Measurements from ENCODE around the gene MAST3.

Gene MAST3

DNA sequence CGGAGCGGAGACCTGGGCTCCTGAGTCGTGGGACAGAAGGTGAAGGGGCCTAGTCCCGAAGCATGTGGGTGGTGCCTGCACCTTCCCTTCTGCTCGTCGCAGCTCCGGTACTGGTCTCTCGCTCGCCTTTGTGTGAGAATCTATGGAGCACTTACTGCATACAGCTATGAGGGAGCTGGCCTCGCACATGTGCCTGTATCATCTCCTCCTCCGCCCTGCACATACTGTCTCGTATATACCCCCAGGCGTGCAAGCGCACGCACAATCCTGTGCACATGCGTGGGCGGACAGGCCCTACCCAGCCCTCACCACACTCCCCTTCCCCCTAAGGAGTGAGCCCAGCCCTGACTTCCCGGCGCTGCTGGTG is 64.0 kb downstream of the MAST3 start:
- no peak for DNase-seq

DNA sequence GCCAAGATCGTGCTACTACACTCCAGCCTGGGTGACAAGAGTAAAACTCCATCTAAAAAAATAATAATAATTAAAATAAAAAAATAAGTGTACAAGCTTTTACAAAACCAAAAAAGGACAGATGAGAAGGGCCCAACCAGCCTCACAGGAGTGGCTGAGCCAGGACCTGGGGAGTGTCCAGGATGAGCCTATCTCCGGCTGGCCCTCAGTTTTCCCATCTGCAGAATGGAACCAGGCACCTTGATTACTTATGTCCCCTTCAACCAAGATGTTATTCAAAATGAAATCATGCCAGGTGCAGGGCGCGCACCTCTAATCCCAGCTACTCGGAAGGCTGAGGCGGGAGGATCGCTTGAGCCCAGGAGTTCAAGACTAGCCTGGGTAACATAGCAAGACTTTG is 66.5 kb downstream of the MAST3 start:
- no peak for DNase-seq

DNA sequence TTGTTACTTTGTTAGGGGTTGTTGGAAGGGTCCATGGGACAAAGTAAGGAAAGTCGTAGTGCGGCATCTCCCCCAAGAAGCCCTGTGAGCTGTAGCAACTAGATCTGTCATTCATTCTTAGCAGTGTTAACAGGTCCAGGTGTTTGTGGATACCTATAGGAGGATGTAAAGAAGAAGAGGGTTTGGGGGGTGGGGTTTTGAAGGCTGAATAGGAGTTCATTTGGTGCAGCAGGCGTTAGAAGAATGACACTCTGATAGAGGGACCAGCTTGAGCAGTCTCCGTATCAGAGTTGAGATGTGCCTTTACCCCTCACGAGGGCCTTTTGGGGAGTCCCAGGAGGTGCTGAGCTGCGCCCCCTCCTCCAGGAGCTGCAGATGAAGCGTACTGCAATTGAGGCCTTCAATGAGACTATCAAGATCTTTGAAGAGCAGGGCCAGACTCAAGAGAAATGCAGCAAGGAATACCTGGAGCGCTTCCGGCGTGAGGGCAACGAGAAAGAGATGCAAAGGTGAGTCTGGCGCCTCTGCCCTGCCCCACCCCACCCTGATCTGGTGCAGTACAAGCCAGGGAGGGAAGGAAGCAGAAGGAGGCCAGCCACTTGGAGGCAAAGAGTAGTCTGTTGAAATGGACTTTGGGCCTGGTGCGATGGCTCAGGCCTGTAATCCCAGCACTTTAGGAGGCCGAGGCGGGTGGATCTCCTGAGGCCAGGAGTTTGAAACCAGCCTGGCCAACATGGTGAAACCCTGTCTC is 68.4 kb downstream of the MAST3 start:
- DNase-seq: no peak

DNA sequence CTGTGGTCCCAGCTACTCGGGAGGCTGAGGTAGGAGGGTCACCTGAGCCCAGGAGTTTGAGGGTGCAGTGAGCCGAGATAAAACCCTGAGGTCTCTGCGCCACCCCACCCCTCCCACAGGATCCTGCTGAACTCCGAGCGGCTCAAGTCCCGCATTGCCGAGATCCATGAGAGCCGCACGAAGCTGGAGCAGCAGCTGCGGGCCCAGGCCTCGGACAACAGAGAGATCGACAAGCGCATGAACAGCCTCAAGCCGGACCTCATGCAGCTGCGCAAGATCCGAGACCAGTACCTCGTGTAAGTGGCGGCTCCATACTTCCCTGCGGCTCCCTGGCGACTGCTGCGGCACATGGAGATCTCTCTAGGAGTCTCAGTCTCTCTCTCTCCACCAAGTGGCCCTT is 69.4 kb downstream of the MAST3 start:
- DNase-seq: no peak

DNA sequence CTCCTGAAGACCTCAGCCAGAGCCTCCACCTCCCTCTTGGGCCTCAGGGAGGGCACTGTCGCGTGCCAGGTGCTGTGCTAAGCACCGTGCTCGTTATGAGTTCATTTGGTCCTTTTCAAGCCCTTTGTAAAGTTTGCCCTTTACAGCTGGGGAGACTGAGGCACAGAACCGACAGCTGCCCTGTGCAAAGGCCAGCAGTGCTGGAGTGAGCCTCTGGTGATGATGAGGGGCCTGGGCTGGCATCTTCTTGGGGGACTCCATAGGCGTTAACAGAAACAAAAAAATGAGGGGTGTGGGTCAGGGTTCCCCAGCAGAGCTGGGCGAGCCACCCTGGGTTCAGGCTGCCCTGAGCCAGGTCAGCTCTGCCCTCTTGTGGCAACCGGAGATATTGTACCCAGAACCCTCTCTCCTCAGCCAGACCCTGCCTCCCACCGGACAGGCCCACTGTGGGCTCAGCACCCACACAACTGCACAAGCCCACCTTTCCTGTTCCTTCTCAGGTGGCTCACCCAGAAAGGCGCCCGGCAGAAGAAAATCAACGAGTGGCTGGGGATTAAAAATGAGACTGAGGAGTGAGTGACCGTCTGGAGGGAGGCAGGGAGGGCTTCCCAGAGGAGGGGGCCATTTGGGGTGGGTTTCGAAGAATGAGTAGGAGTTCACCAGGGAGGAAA is 70.5 kb downstream of the MAST3 start:
- DNase-seq: peak; percentile 21 to 61 (median 44)

DNA sequence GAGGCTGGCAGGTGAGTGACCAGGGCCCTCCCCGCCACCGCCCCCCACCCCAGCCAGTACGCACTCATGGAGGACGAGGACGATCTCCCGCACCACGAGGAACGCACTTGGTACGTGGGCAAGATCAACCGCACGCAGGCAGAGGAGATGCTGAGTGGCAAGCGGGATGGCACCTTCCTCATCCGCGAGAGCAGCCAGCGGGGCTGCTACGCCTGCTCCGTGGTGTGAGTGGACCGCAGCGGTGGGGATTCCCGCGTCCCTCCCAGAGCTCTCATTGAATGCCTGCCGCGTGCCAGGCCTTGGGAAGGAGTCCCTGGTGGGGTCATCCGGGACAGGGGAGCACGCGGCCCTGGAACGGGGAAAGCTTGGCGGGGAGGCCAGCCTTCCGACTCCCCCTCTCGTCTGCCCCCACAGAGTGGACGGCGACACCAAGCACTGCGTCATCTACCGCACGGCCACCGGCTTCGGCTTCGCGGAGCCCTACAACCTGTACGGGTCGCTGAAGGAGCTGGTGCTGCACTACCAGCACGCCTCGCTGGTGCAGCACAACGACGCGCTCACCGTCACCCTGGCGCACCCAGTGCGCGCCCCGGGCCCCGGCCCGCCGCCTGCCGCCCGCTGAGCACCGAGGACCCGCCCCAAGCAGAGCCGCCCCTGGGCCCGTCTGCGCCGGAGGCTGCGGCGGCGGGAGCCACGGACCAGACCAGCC is 71.2 kb downstream of the MAST3 start:
- no peak for DNase-seq

DNA sequence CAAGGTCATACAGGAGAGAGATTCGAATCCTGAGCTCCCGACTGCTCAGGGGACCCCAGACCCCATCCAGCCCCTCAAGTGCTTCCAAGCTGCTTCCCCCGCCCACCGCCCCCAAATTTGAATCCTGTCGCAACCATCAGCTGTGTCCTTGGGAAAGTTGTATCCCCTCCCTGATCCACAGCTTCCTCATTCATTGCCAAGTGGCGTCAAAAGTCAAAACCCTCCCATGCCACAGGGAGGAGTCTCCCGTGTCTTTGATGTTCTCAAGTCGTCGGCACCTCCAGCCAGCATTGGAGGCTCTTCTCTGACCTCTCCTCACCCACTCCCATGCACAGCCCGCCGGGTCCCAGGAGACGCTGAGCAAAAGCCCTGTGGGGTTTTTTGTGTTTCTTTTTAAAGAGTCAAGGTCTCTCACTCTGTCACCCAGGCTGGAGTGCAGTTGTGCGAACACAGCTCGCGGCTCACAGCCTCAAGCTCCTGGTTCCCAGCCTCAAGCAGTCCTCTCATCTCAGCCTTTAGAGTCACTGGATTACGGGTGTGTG is 73.2 kb downstream of the MAST3 start:
- no peak for DNase-seq

DNA sequence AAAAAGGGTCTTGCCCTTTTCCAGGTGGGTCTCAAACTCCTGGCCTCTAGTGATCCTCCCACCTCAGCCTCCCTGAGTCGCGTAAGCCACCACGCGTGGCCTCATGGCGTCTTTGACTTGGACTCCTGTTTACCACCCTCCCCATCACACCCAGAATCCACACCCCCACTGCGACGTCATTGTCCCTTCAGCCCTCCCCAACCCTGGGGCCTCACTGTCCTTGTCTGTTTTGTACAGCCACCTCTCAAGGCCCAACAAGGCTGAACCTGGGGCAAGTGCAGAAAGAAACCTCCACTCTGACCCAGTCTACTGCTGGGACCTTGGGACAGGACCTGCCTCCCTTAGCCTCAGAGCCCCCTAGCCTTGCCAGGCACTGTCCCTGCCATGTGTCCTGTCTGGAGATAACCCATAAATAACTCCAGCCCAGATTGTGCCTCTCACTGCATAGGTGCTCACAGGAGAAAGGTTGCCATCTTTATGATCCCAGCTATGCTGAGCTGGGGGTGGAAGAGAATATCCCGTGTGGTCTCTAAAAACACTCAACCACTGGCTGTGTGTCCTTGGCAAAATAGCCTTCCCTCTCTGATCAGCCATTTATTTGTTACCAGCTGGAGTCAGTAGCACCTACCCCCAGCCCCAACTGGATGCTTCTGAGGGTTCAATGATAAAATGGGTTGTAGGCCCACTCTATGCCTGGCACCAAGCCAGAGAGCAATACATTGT is 74.2 kb downstream of the MAST3 start:
- DNase-seq: no peak

DNA sequence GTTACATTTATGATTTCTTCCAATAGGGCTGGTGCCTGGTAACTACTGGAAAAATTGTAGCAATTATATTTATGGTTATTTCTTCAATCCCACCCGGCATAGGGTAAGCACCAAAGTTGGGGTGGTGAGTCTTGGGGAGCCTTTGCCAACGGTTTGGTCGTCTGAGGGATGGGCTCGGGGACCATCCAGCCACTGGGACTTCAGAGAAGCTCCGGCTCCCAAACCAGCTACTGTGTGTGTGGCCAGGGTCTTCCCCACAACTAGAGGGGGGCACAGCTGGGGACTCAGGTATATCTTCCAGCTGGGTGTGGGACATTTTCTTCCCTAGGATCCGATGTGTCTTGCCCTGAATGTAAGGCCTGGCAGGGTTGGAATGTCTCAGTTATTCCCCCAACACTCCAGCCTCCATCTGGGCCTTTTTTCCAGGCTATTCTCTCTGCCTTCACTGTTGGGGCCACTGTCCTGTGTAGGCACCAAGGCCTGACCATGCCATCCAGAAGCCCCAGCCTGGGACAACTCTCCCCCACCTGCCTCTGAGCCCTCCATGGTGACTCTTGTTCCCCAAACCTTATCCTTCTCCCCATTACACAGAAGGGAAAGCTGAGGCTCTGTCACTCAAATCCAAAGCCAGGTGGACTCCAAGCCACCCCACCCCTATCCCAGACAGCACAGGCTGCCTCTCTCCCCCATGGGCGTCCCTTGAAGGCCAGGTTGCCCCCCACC is 74.9 kb downstream of the MAST3 start:
- DNase-seq: no peak

DNA sequence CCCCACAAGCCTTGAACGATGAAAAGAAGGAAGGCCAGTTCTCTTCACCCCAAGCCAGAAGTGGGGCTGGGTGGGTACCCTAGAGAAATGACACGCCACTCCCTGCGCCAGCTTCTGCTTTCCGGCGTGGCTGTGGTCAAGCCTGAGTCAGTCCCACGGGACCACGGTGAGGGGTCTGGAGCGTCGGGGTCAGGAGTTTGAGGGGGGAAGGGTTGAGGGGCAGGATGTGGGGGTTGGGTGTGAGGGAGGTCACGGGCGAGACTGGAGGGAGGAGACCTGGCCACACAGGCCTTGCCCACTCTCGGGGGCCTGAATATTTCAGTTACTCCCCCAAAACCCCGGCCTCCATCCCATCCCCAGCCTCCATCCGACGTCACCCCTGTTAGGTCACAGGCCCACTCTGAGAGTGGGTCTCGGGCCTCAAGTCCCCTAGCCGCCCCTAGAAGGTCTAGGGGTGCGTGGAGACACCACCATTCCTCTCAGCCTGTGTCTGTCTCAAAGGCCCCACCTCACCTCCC is 75.5 kb downstream of the MAST3 start:
- no peak for DNase-seq

DNA sequence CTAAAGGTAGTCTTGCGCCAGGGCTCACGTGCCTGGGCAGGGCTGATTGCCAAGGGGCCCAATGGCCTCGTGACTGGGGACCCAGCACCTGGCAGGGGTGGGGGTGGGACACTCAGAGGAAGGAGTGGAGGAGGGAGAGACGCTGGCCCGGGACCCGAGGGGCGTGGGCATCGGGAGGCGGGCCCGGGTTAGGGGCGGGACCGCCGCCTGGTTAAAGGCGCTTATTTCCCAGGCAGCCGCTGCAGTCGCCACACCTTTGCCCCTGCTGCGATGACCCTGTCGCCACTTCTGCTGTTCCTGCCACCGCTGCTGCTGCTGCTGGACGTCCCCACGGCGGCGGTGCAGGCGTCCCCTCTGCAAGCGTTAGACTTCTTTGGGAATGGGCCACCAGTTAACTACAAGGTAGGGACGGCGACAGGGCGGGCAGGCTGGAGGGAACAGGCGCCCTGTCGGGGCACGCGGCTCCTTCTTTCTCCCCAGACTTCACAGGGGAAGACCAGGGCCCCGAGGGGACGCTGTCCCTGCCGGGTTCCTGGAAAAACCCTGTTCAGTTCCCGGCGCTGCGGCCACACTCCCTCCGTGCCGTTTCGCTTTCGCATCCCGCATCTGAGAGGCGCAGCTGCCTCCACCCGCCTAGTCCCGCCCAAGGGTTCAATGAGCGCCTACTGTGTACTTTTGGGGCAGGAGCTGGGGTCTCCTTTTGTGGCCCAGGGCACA is 76.2 kb downstream of the MAST3 start, which contains the start of gene IFI30:
Gene IFI30, plus strand, starts transcription at position 242 of the 717 bp plus-strand sequence. Its CDS starts 29 bp downstream, at position 271.
- peak; percentile 25 to 63 (median 46) for DNase-seq

DNA sequence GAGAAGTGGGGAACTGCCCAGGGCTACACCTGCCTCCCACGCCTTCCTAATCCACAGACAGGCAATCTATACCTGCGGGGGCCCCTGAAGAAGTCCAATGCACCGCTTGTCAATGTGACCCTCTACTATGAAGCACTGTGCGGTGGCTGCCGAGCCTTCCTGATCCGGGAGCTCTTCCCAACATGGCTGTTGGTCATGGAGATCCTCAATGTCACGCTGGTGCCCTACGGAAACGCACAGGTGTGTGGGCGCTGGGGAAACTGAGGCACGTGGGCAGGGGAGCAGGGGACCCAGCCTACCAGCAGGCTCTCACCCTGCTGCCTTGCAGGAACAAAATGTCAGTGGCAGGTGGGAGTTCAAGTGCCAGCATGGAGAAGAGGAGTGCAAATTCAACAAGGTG is 77.4 kb downstream of the MAST3 start:
- no peak for DNase-seq

DNA sequence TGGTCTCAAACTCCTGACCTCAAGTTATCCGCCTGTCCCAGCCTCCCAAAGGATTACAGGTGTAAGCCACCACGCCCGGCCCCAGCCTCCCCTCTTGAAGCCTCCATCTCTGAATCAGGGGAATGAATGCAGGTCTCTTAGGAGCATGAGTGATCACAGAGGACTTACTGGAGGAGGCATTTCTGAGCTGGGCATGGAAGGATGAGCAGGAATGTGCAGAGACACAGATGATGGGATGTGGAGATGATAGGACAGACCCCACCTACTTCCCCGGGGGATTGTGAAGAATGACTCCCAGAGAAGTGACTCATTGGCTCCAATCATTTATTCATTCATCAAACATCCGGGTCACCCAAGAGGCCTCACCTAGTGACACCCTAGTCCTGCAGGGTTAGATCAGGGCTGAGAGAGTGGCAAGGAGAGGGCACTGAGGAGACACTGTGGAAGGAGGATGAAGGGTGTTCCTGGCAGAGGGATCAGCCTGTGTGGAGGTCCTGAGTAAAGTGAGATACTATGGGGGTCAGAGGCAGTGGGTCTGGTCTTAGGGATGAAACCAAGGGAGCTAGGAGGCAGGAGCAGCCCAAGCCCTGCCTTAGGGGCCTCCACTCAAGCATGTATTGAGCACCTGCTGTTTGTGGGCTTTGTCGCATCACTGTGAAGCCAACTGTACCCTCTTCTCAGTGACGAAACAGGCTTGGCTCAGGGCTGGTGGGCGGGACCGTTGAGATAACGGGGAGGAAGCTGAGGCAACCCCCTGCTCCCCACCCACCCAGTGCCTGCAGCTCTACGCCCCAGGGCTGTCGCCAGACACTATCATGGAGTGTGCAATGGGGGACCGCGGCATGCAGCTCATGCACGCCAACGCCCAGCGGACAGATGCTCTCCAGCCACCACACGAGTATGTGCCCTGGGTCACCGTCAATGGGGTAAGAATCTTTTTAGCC is 79.1 kb downstream of the MAST3 start:
- DNase-seq: no peak

DNA sequence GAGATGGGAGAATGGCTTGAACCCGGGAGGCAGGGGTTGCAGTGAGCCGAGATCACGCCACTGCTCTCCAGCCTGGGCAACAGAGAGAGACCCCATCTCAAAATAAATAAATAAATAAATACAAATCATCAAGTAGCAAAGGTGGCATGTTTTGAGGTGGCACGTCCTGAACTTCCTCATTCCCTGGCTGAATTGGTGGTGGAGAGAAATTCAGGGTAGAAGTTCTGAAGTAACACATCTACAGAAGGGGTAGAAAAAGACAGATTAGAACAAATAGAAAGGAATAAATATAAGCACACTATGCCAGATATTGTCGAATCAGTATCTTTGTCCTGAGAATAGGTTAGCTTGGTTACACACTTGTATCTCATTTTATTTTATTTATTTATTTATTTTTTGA is 82.4 kb downstream of the MAST3 start:
- DNase-seq: no peak

DNA sequence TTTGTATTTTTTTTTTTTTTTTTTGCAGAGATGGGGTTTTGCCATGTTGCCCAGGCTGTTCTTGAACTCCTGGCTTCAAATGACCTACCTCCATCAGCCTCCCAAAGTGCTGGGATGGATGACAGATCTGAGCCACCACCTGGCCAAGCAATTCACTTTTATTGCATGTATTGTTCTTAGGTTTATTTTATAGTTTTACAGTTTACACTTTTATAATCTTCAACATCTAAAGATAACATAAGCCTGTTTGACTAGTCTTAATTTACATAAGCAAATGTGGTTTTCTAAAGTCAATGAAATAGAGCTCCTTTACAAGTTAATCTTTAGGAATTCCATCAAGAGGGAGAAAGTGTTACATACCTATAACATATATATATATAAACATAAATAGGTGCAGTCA is 86.0 kb downstream of the MAST3 start:
- no peak for DNase-seq

DNA sequence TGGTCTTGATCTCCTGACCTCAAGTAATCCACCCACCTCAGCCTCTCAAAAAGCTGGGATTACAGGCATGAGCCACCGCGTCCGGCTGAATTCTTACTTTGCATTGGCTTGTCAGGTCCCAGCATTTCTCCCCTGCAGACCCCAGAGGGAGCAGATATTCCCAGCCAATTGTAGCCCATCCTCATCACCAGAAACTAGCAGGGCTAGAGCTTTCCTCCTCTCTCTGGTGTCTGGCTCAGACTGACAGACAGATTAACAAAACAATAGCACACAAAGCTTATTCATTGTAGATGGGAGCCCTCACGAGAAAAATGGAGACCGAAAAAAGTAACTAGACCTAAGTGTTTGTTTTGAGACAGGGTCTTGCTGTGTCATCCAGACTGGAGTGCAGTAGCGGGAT is 88.0 kb downstream of the MAST3 start:
- DNase-seq: no peak

DNA sequence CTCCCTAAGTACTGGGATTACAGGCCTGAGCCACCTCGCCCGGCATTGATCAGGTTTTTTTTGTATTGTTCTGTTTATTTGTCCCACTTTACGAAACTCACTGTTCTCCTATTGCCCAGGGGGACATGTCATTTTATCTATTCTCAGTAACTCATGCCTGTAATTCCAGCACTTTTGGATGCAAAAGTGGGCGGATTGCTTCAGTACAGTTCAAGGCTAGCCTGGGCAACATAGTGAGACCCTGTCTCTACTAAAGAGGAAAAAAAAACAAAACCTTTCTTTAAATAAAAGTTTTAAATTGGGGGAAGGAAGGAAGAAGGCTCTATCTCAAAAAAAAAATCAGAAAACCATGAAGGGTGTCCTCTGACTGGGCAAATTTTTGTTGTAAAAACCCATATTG is 92.7 kb downstream of the MAST3 start:
- DNase-seq: no peak

DNA sequence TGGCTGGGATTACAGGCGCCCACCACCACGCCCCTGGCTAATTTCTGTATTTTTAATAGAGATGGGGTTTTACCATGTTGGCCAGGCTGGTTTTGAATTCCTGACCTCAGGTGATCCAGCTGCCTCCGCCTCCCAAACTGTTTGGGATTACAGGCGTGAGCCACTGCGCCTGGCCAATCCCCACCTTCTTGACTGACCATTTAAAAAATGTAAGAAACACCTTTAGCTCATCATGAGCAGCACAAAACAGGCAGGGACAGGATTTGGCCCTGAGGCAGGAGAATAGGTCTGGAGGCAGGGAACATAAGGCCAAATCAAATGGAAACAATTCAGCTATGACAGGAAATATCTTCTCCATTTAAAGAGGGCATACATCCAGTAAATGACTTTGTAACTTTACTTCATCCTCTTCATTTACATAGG is 94.1 kb downstream of the MAST3 start:
- DNase-seq: no peak

DNA sequence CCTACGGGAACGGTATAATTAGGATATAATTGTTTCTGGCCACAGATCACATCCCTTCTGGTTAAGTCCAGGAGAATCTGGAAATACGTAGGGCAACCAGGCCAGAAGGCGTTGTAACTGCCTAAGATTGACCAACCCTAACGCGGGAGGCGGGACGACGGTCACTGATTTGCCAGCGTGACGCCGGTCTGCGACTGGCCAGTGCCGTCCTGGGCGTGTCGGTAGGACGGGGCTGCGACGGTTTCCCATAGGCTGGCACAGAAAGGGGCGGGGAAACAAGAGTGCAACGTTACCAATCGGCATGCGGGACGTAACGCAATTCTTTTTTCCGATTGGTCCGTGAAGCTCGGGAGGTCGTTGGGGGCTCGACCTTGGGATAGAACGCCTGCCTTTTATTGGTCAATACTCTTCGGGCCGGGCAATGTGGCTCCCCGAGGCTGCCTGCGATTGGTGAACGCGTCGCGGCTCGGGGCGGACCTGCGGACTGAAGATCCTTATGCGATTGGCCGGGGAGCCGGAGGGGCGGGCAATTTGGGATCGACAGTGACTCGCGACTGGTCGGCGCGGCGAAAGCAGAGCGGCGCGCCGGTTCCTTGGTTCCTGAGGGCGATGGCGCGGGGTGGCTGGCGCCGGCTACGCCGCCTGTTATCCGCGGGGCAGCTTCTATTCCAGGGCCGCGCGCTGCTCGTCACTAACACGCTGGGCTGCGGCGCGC is 95.3 kb downstream of the MAST3 start, which contains the start of gene MPV17L2:
Gene MPV17L2, plus strand, starts transcription at position 546 of the 715 bp plus-strand sequence. Its CDS starts 64 bp downstream, at position 610.
- DNase-seq: peak; percentile 96 to 100 (median 99)

Measured in T-helper 2 cell (primary cell).